GM21360 (cell line): ENCODE measurements around the gene FBXO31.

Experiments
- ATAC-seq: cut with Tn5 transposase; IDR thresholded peaks from one replicate; pipeline ENCODE4 v1.9.1; 2021; ENCODE audit warnings: mild to moderate bottlenecking, moderate library complexity; ENCODE audit not compliant: unreplicated experiment

FBXO31 gene

DNA sequence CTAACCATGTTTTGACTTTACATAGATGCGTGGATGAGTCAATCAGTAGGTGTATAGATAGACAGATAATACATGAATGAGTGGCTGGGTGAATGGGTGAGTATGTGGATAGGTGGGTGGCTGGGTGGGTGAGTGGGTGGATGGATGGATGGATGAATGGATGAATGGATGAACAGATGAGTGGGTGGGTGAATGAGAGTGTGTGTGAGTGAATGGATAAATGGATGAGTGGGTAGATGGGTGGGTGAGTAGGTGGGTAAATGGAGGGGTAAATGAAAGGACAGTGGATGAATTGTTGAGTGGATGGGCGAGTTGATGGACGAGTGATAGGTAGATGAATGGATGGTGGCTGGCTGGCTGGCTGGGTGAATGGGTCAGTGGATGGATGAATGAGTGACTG is 89.6 kb downstream of the FBXO31 start:
- no peak for ATAC-seq

DNA sequence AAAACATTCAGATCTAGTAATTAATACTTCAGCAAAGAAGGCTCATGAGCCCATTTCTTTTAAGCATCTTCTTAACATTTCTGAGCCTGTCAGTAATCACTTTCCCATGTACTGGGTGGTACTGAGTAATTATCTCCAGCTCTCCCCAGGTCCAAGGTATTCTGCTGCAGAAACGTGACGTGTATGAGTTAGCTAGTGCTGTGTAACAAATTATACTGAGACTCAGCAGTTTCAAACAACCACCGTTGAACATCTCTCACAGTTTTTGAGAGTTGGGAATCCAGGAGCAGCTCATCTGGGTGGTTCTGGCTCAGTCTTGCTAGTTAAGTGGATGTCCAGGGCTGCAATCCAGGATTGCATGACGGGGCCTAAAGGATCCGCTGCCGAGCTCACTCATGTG is 91.6 kb downstream of the FBXO31 start:
- ATAC-seq, result no peak

GRCh38 chr16:87288753-87289362 is 94.7 kb downstream of the FBXO31 start:
- no peak for ATAC-seq

- no peak for ATAC-seq
These were observed 96.5 kb downstream of the FBXO31 start for GRCh38 chr16:87286839-87287626.

- ATAC-seq, result no peak
These were observed 99.4 kb downstream of the FBXO31 start for GRCh38 chr16:87284183-87284582.

GRCh38 chr16:87279094-87279658 is 104.4 kb downstream of the FBXO31 start:
- ATAC-seq, result no peak

DNA sequence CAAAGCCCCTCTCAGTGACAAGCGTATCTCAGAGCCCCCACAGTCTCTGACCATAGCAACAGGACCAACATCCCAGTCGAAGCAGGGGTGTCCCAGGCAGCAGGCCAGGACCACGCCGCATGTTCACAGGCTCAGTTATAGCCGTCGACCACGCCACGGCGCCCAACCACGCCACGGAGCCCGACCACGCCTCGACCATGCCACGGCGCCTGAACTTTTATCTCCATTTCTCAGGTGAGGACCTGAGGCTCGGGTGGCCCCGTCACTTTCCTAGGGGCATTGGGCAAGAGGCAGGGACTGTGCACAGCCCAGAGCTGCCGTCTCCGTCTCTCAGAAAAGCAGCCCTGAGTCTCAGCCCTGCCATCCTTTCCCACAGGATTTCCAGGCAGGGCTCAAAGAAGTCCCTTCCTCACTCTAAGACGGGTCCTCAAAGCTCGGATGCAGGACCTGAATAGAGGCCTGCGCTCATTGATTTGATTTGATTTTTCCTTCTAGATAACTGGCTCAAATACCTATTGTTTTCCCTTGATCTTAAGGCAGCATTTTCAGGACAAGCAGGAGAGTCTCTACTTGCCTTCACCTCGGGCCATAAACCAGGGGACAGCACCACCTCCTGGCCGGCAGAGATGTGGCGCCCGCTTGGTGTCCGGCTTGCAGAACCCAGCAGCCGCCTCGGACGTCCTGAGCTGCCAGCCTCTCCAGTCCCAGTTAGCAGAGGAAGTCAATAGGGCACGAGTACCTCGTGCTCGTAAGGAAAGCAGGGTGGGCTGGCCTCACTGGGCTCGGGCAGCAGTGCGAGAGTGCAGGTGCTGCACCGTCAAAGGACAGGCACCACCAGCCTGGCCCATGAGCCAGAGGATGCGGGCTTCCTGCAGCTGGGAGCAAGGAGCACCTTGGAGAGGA is 105.1 kb downstream of the FBXO31 start:
- ATAC-seq, result no peak
